ENCODE measurements around the gene SPTB.
A peak's percentile ranks its signal among the peaks of the same experiment; 100 is the strongest.

SPTB gene

DNA sequence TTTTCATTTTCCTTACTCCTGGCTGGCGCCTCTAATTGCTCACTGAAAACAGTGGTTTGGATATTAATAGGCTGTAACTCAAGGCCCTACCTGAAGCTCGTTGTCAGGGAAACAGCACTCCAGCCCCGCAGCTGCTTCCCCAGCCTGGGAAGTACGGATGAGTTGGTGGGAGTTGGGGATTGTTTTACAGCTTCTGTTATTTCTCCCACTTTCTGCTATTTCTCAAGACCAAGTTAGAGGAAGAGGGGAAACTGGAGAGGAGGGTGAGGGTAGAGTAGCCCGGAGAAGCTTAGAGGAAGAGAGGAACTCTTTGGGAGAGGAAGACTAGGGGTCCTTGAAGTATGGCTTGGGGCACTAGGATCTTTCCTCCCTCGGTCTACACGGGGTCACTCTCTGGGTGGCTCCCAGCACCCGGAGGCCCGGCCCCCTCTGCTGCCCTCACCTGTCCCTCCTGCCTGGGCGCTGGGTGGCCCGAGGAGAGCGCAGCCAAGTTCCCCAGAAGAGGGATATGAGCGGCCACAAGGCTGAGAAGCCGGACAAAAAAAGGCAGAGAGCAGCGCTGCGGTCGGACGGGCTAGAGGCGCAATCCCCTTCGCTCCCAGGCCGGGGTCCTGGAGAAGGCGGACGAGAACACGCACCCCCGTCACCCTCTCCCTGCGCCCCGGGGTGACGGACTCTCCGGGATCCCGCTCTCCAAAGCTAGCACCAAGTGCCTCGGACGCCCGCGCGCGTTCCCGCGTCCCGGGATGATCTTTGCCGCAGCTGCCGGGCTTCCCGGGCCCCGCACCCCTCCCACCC is 671 bp downstream of the SPTB start:
- Histone ChIP-seq H3K27ac (ENCODE audit: low read depth, low read length) (no peak overlapping the region), H3K9ac (ENCODE audit: low read length) (no peak overlapping the region), H3K27me3 (ENCODE audit: control insufficient read depth, insufficient read depth, low read length) (peaks cover 5% of the 10 kb centered on the region), H3K36me3 (ENCODE audit: control insufficient read depth, insufficient read depth, low read length) (no peaks in the 10 kb centered on the region), H3K4me3 (ENCODE audit: low read length) (peak overlapping the region; percentile 57), H3K4me1 (ENCODE audit: control insufficient read depth, insufficient read depth, low read length) (peaks cover 4% of the 10 kb centered on the region)

DNA sequence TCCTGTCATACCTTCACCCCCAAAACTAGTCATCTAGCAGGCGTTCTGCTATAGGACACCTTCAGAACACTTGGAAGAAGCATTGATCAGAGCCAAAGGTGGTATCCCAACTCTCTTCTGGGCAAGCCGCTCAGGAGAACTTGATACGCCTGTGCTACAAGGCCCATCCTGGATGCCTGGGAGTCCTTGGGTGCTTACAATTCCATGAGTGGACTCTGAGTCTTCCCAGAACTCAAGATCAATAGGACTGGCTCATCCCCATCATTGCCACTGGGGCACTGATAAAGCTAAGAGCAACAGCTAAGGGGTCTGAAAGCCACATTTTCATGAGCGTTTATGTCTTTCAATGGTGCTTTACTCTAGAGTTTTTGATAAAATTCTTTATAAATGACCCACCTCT is 1.9 kb downstream of the SPTB start:
- Histone ChIP-seq H3K4me1 (ENCODE audit: control insufficient read depth, insufficient read depth, low read length) (peaks cover 4% of the 10 kb centered on the region), H3K36me3 (ENCODE audit: control insufficient read depth, insufficient read depth, low read length) (no peaks in the 10 kb centered on the region), H3K4me3 (ENCODE audit: low read length) (no peak overlapping the region), H3K27ac (ENCODE audit: low read depth, low read length) (no peak overlapping the region), H3K9ac (ENCODE audit: low read length) (no peak overlapping the region), H3K27me3 (ENCODE audit: control insufficient read depth, insufficient read depth, low read length) (peaks cover 5% of the 10 kb centered on the region)

DNA sequence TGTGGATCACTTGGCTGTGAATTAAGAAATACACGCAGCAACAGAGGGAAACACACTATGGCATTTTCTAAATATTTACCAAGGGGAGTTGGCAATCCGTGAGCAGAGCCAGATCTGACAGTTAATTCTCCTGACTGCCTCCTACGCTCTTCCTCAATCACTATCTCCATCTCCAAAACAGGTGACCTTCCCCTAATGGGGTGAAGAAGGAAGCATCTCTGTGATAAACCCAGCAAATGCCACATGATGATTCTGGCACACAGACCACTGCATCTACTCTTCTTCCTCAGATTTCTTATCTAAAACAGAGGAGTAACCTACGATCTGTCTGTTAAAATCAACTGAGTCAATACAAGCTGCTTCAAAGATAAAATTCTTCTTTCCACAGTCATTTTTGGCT is 4.4 kb downstream of the SPTB start:
- Histone ChIP-seq H3K4me3 (ENCODE audit: low read length) (no peak overlapping the region), H3K4me1 (ENCODE audit: control insufficient read depth, insufficient read depth, low read length) (no peaks in the 10 kb centered on the region), H3K27ac (ENCODE audit: low read depth, low read length) (no peak overlapping the region), H3K9ac (ENCODE audit: low read length) (no peak overlapping the region), H3K36me3 (ENCODE audit: control insufficient read depth, insufficient read depth, low read length) (no peaks in the 10 kb centered on the region), H3K27me3 (ENCODE audit: control insufficient read depth, insufficient read depth, low read length) (peaks cover 5% of the 10 kb centered on the region)

DNA sequence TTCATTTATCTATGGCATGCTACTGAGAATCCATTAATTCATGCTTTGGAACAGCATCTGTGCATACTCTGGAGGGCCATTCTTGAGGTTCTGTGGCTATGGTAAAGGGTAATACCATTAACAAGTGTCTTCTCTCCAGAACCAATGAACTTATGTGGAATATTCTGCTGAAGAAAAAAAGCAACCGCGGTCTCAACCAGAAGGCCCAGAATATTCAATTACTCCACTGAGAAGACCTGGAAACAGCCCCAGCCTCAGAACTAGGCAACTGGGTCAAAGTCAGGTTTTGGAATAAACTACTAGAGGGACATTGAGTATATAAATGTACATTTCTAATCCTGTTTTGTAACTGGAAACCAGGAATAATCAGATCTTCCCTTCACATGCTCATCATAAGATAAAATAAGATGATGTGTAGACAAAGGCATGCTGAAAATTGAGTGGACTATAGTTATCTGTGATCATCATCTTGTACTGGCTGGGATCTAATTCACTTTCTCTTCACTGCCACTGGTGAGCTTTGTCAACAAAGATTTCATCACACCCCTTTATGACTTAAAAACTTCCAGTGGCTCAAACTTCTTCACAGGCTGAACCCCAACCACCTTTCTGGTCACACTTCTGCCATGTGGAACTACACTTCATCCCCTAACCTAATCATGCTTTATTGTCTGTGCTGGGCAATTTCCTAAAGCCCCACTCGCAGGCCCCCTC is 6.0 kb downstream of the SPTB start:
- Histone ChIP-seq H3K27ac (ENCODE audit: low read depth, low read length) (no peak overlapping the region), H3K4me3 (ENCODE audit: low read length) (no peak overlapping the region), H3K9ac (ENCODE audit: low read length) (no peak overlapping the region), H3K36me3 (ENCODE audit: control insufficient read depth, insufficient read depth, low read length) (no peaks in the 10 kb centered on the region), H3K4me1 (ENCODE audit: control insufficient read depth, insufficient read depth, low read length) (no peaks in the 10 kb centered on the region), H3K27me3 (ENCODE audit: control insufficient read depth, insufficient read depth, low read length) (no peaks in the 10 kb centered on the region)

DNA sequence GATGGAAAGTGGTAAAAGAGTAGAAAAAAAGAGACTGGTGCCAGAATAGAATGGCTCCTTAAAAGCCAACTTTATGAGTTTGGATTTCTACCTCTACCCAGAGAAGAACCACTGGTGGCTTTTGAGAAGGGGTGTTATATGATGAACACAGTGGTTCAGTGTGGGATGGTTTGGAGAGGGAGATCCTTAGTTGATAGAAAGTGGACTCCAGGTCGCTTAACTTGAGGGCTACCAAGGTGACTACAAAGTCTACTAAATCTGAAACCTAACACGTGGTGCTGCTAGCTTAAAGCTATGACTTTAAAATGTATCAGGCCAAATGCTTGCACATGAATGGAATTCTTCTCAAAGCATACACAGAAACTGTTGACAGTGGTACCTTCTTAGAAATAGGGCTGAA is 8.4 kb downstream of the SPTB start:
- H3K36me3 ChIP-seq (ENCODE audit: control insufficient read depth, insufficient read depth, low read length): no peaks in the 10 kb centered on the region
- no peaks in the 10 kb centered on the region for H3K4me1 ChIP-seq (ENCODE audit: control insufficient read depth, insufficient read depth, low read length)
- H3K4me3 ChIP-seq (ENCODE audit: low read length): no peak overlapping the region
- H3K9ac ChIP-seq (ENCODE audit: low read length): no peak overlapping the region
- H3K27me3 ChIP-seq (ENCODE audit: control insufficient read depth, insufficient read depth, low read length): peaks cover 2% of the 10 kb centered on the region
- H3K27ac ChIP-seq (ENCODE audit: low read depth, low read length): no peak overlapping the region

DNA sequence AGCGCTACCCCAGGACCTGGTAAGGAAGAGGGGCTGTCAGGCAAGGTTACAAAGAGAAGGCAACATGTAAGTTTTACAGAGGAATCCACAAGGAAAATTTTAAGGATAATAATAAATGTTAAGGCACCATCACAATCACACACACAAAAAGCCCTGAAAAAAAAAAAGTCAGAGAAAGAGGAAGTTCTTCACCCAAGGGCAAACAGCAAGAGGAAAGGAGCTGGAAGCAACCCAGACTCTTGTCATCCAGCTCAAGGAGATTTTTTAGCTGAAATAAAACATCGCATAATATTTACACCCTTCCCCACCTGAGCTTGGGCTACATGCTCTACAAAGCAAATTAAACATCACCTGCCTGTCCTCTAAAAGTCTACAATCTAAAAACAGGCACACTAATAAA is 9.5 kb downstream of the SPTB start:
- Histone ChIP-seq H3K4me1 (ENCODE audit: control insufficient read depth, insufficient read depth, low read length) (no peaks in the 10 kb centered on the region), H3K27ac (ENCODE audit: low read depth, low read length) (no peak overlapping the region), H3K4me3 (ENCODE audit: low read length) (no peak overlapping the region), H3K36me3 (ENCODE audit: control insufficient read depth, insufficient read depth, low read length) (no peaks in the 10 kb centered on the region), H3K9ac (ENCODE audit: low read length) (no peak overlapping the region), H3K27me3 (ENCODE audit: control insufficient read depth, insufficient read depth, low read length) (peaks cover 2% of the 10 kb centered on the region)

DNA sequence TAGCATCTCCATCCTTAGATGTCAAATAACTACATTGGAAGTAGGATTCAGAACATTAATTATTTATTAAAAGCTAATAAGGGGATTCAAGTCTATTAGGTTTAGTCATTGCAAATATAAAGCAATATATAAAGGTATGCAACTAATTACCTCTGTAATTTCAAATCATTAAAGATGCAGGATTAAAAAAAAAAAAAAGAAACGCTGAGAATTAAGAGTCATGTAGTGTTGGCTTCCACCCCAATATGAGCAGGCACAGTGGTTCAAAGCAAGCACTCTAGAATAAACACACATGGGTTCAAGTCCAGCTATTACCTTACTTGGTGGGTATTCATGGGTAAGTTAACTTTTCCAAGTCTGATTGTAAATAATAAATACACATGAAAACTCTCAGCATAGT is 10.9 kb downstream of the SPTB start:
- H3K27me3 ChIP-seq (ENCODE audit: control insufficient read depth, insufficient read depth, low read length): peaks cover 2% of the 10 kb centered on the region
- H3K4me3 ChIP-seq (ENCODE audit: low read length): no peak overlapping the region
- H3K4me1 ChIP-seq (ENCODE audit: control insufficient read depth, insufficient read depth, low read length): no peaks in the 10 kb centered on the region
- no peaks in the 10 kb centered on the region for H3K36me3 ChIP-seq (ENCODE audit: control insufficient read depth, insufficient read depth, low read length)
- H3K9ac ChIP-seq (ENCODE audit: low read length): no peak overlapping the region
- no peak overlapping the region for H3K27ac ChIP-seq (ENCODE audit: low read depth, low read length)

DNA sequence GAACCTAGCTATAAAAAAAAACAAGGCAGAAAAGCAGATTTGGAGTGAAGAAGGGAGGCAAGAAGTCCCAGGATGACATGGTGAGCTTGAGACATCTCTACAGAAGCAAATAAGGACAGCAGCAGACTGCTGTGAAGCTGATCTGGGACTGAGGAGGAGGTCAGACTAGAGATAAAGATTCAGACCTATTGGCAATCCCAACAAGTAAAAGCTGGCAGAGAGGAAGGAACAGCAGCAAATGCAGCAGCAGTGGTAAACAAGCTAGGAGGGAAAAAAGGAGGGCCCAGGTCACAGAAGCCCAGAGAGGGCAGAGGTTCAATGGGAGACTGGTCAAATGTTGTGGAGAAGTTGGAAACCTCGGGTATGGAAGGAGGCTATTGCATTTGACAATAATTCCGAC is 11.3 kb downstream of the SPTB start:
- no peak overlapping the region for H3K4me3 ChIP-seq (ENCODE audit: low read length)
- no peaks in the 10 kb centered on the region for H3K4me1 ChIP-seq (ENCODE audit: control insufficient read depth, insufficient read depth, low read length)
- H3K27ac ChIP-seq (ENCODE audit: low read depth, low read length): no peak overlapping the region
- peaks cover 2% of the 10 kb centered on the region for H3K27me3 ChIP-seq (ENCODE audit: control insufficient read depth, insufficient read depth, low read length)
- H3K9ac ChIP-seq (ENCODE audit: low read length): no peak overlapping the region
- no peaks in the 10 kb centered on the region for H3K36me3 ChIP-seq (ENCODE audit: control insufficient read depth, insufficient read depth, low read length)

DNA sequence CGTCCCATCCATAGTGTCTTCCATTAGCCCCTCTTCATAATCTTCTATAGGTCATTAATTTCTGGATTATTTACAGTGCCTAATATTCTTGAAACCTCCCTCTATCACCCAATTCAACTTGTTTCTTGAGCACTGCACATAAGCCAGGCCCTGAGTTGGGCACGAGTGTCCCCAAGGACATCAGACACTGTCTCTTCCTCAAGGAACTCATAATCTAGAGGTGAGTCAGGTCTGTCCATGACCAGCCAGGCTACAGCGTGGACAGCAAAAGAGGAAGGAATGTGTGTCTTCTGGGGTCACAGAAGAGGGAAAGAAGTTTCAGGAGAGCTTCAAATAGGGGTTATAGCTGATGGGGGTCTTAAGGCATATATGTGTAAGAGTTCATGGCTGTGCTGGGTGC is 12.5 kb downstream of the SPTB start:
- H3K4me3 ChIP-seq (ENCODE audit: low read length): no peak overlapping the region
- H3K4me1 ChIP-seq (ENCODE audit: control insufficient read depth, insufficient read depth, low read length): no peaks in the 10 kb centered on the region
- H3K27me3 ChIP-seq (ENCODE audit: control insufficient read depth, insufficient read depth, low read length): peaks cover 2% of the 10 kb centered on the region
- H3K9ac ChIP-seq (ENCODE audit: low read length): no peak overlapping the region
- no peak overlapping the region for H3K27ac ChIP-seq (ENCODE audit: low read depth, low read length)
- H3K36me3 ChIP-seq (ENCODE audit: control insufficient read depth, insufficient read depth, low read length): no peaks in the 10 kb centered on the region

DNA sequence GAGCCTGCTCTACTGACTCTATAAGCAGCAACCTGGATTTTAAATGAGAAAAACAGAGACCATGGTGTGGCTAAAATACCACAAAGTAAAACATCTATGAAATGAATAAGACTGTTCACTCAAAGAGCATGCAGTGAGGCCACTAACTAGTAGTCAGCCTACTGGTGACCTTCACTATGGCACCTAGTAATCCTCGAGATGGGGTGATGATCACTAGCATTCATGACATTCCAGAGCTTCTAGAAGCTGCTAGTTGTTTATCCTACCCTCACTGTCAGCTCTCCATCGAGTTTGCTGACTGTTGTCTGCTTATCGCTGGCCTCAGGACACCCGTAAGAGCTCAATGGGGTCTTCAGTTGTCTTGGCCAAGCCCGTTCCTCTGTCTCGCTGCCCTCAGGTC is 13.7 kb downstream of the SPTB start:
- Histone ChIP-seq H3K9ac (ENCODE audit: low read length) (no peak overlapping the region), H3K27me3 (ENCODE audit: control insufficient read depth, insufficient read depth, low read length) (peaks cover 2% of the 10 kb centered on the region), H3K4me1 (ENCODE audit: control insufficient read depth, insufficient read depth, low read length) (no peaks in the 10 kb centered on the region), H3K27ac (ENCODE audit: low read depth, low read length) (no peak overlapping the region), H3K36me3 (ENCODE audit: control insufficient read depth, insufficient read depth, low read length) (no peaks in the 10 kb centered on the region), H3K4me3 (ENCODE audit: low read length) (no peak overlapping the region)

DNA sequence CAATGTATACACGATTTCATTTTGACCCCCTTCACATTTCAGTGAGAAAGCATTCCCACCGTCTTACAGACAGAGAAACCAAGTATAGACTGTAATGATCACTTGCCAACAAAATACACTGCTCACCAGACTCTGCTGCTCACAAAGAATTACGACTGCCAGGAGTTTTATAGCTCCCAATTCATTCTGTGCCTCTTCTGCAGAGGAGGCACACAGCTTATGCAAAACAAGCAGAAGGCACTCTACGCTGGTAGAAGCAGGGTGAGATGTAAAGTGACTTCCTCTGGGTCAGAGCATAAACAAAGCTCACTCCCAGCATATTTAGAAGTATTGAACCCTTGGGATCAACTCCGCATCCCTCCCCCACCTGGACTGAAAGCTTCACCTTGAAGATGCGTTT is 14.6 kb downstream of the SPTB start:
- H3K9ac ChIP-seq (ENCODE audit: low read length): no peak overlapping the region
- no peaks in the 10 kb centered on the region for H3K36me3 ChIP-seq (ENCODE audit: control insufficient read depth, insufficient read depth, low read length)
- no peaks in the 10 kb centered on the region for H3K4me1 ChIP-seq (ENCODE audit: control insufficient read depth, insufficient read depth, low read length)
- H3K27me3 ChIP-seq (ENCODE audit: control insufficient read depth, insufficient read depth, low read length): peaks cover 2% of the 10 kb centered on the region
- no peak overlapping the region for H3K27ac ChIP-seq (ENCODE audit: low read depth, low read length)
- no peak overlapping the region for H3K4me3 ChIP-seq (ENCODE audit: low read length)

DNA sequence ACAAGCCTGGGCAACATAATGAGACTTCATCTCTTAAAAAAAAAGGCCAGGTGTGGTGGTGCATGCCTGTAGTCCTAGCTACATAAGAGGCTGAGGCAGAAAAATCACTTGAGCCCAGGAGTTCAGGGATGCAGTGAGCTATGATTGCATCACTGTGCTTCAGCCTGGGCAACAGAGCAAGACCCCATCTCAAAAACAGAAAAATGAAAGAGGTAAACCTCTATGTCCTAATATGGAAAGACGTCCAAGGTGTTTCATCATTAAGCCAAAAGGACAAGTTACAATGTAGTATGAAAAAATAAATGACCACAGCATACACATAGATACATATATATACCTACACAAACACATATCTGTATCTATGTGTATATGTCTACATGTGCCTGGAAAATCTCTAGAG is 15.4 kb downstream of the SPTB start:
- H3K4me1 ChIP-seq (ENCODE audit: control insufficient read depth, insufficient read depth, low read length): no peaks in the 10 kb centered on the region
- no peak overlapping the region for H3K27ac ChIP-seq (ENCODE audit: low read depth, low read length)
- no peaks in the 10 kb centered on the region for H3K36me3 ChIP-seq (ENCODE audit: control insufficient read depth, insufficient read depth, low read length)
- H3K9ac ChIP-seq (ENCODE audit: low read length): no peak overlapping the region
- H3K4me3 ChIP-seq (ENCODE audit: low read length): no peak overlapping the region
- H3K27me3 ChIP-seq (ENCODE audit: control insufficient read depth, insufficient read depth, low read length): peaks cover 2% of the 10 kb centered on the region

DNA sequence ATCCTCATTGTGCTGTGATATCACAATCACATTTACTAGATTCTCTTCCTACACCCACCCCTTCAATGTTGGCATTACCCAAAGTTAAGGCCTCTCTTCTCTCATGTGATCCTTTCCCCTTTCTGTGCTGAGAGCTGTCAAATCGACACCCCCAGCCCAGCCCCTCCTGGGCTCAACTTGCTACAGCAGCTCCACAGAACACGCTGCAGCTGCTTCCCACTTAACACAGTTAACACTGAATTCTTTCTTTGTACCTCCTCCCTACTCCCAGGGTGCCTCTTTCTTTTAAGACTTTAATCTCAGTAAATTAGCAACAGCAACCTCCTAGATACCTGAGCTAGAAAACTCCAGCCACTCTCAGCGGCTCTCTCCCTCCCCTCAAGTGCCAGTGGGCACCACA is 17.8 kb downstream of the SPTB start:
- no peak overlapping the region for H3K9ac ChIP-seq (ENCODE audit: low read length)
- no peaks in the 10 kb centered on the region for H3K4me1 ChIP-seq (ENCODE audit: control insufficient read depth, insufficient read depth, low read length)
- H3K4me3 ChIP-seq (ENCODE audit: low read length): no peak overlapping the region
- H3K36me3 ChIP-seq (ENCODE audit: control insufficient read depth, insufficient read depth, low read length): no peaks in the 10 kb centered on the region
- no peaks in the 10 kb centered on the region for H3K27me3 ChIP-seq (ENCODE audit: control insufficient read depth, insufficient read depth, low read length)
- no peak overlapping the region for H3K27ac ChIP-seq (ENCODE audit: low read depth, low read length)
